Fibroblast of pulmonary artery (primary cell): Measurements from ENCODE around the gene RASL11A.
"Not testable (repeated sequence)": the region's sequence is repeated elsewhere in the genome, so short reads cannot be mapped to it uniquely, and the experiment has no call there.

ENCODE experiments used
- DNase-seq: peaks from one replicate; pipeline ENCODE4 v3.0.0-alpha.2; 2010; ENCODE audit warnings: low read depth
- H3K4me3 ChIP-seq: replicated peaks from 2 replicates; pipeline ENCODE4 v1.5.1; 2011; ENCODE audit warnings: low read depth, mild to moderate bottlenecking, control low read depth, low read length, moderate library complexity
- TF ChIP-seq, protein P1 (sequence below): IDR thresholded peaks from 2 replicates; pipeline ENCODE4 v1.5.1; 2011; ENCODE audit warnings: mild to moderate bottlenecking, control low read depth, low read length, inconsistent platforms; ENCODE audit errors: missing control alignments

RASL11A gene

DNA sequence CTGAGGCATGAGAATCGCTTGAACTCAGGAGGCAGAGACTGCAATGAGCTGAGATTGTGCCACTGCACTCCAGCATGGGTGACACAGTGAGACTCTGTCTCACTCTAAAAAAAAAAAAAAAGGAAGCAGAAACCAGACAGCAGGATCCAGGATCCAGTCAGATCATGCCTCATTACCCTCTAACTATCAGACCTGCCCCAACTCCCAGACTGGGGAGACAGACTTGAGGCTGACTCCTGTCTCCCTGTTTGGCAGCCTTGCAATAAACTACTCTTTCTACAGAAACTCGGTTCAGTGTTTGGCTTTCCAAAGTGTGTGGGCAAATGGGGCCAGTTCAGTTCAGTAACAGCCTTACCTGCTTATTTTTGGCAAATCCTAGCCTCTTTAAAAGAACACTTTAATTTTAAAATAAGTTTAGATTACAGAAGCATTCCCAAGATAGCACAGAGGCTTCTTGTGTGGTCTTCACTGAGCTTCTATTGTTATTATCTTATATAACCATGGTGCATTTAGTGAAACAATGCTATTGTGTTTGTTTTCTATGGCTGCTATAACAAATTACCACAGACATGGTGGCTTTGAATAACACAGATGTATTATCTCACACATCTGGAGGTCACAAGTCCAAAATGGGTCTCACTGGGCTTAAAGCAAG, 18.5 kb downstream of the RASL11A start:
- no peak overlapping the region for H3K4me3 ChIP-seq
- TF ChIP-seq, protein P1, sequence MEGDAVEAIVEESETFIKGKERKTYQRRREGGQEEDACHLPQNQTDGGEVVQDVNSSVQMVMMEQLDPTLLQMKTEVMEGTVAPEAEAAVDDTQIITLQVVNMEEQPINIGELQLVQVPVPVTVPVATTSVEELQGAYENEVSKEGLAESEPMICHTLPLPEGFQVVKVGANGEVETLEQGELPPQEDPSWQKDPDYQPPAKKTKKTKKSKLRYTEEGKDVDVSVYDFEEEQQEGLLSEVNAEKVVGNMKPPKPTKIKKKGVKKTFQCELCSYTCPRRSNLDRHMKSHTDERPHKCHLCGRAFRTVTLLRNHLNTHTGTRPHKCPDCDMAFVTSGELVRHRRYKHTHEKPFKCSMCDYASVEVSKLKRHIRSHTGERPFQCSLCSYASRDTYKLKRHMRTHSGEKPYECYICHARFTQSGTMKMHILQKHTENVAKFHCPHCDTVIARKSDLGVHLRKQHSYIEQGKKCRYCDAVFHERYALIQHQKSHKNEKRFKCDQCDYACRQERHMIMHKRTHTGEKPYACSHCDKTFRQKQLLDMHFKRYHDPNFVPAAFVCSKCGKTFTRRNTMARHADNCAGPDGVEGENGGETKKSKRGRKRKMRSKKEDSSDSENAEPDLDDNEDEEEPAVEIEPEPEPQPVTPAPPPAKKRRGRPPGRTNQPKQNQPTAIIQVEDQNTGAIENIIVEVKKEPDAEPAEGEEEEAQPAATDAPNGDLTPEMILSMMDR: no peak
- no peak for DNase-seq

DNA sequence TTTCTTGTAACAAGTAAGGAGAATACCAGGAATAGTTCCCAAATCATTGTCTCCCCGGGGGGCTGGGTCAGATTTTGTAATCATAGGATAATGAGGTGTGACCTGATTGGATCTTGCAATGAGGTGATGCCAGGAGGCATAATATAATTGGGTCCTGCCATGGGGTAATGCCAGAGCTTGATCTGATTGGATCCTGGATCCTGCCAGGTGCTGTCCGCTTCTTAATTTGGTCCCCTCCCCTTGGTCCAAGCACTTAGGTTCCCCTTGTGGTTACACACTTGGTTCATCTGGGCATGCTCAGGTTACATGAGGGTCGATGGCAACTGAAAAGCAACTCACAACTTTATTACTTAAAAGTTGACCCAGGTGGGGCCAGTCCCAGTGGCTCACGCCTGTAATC, 20.1 kb downstream of the RASL11A start:
- H3K4me3 ChIP-seq: no peak overlapping the region
- TF ChIP-seq, protein P1: no peak
- DNase-seq: no peak

DNA sequence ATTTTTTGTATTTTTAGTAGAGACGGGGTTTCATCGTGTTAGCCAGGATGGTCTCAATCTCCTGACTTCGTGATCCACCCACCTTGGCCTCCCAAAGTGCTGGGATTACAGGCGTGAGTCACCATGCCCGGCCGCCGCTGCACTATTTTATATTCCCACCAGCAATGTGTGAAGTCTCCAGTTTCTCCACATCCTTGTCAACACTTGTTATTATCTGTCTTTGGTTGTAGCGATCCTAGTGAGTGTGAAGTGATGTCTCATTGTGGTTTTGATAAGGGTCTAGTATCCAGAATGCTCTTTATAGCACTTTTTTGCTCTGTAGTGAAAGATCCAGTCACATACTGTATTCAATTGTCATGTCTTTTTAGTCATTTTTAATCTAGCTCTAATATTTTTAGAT, 21.3 kb downstream of the RASL11A start:
- not testable (repeated sequence) for H3K4me3 ChIP-seq, DNase-seq

DNA sequence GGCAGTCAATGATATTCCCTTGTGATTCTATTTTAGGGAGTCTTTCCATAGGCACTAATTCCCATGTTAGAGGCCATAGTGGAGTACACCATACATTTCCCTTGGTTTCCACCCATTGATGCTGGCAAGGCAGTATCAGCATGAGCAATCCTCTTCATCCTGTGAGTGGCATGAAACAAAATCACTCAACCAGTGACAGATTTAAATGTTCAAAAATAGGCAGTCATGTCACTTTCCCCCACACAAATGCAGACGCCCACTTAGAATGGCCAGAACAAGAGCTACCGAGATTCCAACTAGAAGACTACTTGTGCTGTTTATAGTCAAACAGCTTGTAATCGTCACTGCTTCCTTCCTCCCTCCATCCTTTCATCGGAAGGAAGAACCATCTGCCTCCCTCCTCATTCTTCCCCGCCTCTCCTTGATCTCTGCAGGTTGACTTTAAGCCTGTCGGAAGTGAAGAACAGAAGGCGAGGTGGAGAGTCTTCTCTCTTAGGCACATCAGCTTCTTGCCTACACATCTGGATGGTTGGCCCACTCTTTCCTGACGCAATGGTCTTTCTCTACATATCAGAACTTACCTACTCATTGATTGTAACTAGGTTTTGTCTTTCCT, 22.6 kb downstream of the RASL11A start:
- TF ChIP-seq, protein P1: no peak
- DNase-seq: no peak

DNA sequence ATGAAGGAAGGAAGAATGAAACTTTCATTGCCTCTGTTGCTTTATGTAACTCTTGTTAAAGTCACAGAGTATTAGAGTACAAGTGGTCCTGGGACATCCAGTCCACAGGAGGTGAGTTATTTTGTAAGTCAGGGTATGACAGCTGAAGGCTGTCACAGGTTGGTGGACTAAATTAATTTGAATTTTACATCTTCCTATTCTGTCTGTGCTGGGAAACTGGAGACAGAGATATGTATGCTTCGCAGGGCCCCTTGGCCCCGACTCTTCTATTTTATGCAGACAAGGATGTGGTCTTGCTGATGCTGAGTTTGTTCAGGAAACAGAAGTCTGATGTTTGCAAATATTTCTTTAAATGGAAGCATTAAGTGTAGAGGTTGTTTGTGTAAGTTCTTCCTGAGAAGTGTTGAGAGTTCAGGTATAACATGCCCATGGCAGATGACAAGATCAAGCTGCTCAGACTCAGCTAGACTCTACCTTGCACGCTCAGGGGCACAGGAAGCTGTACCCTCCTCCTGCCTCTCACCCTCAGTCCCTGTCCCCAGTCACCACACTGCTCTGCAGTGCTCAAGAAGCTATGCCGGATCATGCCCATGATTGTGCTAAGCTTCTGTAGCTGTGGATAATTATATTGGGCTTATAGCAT, 23.4 kb downstream of the RASL11A start:
- no peak overlapping the region for H3K4me3 ChIP-seq
- DNase-seq: no peak
- TF ChIP-seq, protein P1: no peak

More for the DNA sequence above, 22.6 kb downstream of the RASL11A start:
- no peak overlapping the region for H3K4me3 ChIP-seq

DNA sequence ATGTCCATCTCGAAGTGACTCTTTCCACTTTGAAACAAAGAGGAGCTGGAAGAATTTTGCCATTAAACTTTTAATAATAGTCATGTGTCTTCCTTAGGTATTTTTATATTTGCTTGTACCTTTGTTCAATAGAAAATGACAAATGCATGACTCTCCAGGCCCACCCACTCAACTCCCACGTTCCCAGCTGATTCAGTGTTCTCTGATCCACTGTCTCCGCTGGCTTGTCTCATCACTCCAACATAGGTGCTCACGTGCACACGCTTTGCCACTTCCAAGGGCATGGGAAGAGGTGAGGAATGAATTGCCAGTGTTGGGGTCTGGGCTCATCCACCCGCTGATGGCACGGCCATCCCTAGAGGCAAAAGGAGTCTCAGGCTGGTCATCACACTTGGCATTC, 24.5 kb downstream of the RASL11A start:
- TF ChIP-seq, protein P1: no peak
- no peak for DNase-seq
- H3K4me3 ChIP-seq: no peak overlapping the region

DNA sequence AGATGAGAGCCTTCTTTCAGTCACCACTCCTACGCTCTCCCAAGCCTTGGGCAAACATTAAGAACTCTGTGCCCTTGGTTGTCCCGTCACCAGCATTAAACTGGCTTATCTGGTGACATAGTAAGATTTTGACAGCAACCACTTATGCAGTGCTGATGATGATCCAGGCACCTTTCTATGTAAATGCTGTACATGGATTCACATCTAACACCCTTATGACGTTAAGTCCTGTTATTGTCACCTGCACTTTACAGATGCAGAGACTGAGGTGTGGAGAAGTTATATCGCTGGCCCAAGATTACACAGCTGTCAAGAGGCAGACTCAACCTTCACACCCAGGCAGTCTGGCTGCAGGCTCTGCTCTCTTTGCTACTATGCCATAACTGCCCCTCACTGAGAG, 25.0 kb downstream of the RASL11A start:
- no peak overlapping the region for H3K4me3 ChIP-seq
- DNase-seq: no peak
- TF ChIP-seq, protein P1: no peak
